CD4-positive, alpha-beta memory T cell (primary cell): ENCODE measurements around the gene RTCA. TPM values are rescaled to one million over a fixed set of nuclear protein-coding genes. Genes with fewer than 3 reads are reported as not detected.
"Not testable (repeated sequence)": the region's sequence is repeated elsewhere in the genome, so short reads cannot be mapped to it uniquely, and the experiment has no call there.

ENCODE experiments used
- CTCF ChIA-PET: fragments of 350-600 bp; sonication (Branson Sonifier 250); formaldehyde crosslinking; loops from one replicate; lab custom pipeline; 2021; ENCODE audit warnings: inconsistent platforms; ENCODE audit not compliant: partially characterized antibody; lab: Charles Lee
- POLR2A ChIA-PET: fragments of 350-600 bp; sonication (Branson Sonifier 250); formaldehyde crosslinking; loops from one replicate; lab custom pipeline; 2021; ENCODE audit not compliant: partially characterized antibody; lab: Charles Lee
- DNase-seq, 5 donors: peaks; one replicate each; pipeline versions ENCODE4 v3.0.0 to v3.0.0-alpha.2; 2020 to 2022; ENCODE audit warnings: mixed read lengths in 1 of 5
- H3K27ac ChIP-seq: one replicate; pipeline ENCODE4 v1.7.0; 2013; ENCODE audit warnings: low read depth, low read length
- H3K27me3 ChIP-seq: 2 replicates; pipeline ENCODE4 v1.7.0; 2013; ENCODE audit warnings: mild to moderate bottlenecking, low read length, moderate library complexity; ENCODE audit not compliant: insufficient read depth
- H3K36me3 ChIP-seq: 2 replicates; pipeline ENCODE4 v1.7.0; 2013; ENCODE audit warnings: mild to moderate bottlenecking, low read length, moderate library complexity; ENCODE audit not compliant: insufficient read depth
- H3K4me1 ChIP-seq: 2 replicates; pipeline ENCODE4 v1.7.0; 2013; ENCODE audit warnings: mild to moderate bottlenecking, low read length, moderate library complexity; ENCODE audit not compliant: insufficient read depth
- H3K4me3 ChIP-seq, 2 donors: one replicate each; pipeline ENCODE4 v1.7.0; 2013; ENCODE audit warnings: low read length in 2 of 2, mild to moderate bottlenecking in 1 of 2
- H3K9me3 ChIP-seq, 2 donors: one replicate each; pipeline ENCODE4 v1.7.0; 2013; ENCODE audit warnings: low read length in 2 of 2, control low read depth in 1 of 2; ENCODE audit not compliant: control insufficient read depth in 1 of 2
- H3K27ac Mint-ChIP-seq, 7 donors: one replicate each; pipeline ENCODE4 v1.8.0; 2020 to 2021; ENCODE audit warnings: mixed read lengths in 7 of 7, mild to moderate bottlenecking in 6 of 7, inconsistent platforms in 3 of 7, moderate library complexity in 3 of 7
- H3K27me3 Mint-ChIP-seq, 2 donors: one replicate each; pipeline ENCODE4 v1.8.0; 2020 to 2021; ENCODE audit warnings: mixed read lengths in 2 of 2
- H3K36me3 Mint-ChIP-seq, 2 donors: one replicate each; pipeline ENCODE4 v1.8.0; 2020 to 2021; ENCODE audit warnings: mixed read lengths in 2 of 2, inconsistent platforms in 1 of 2, mild to moderate bottlenecking in 1 of 2
- H3K4me1 Mint-ChIP-seq, 4 donors: one replicate each; pipeline ENCODE4 v1.8.0; 2020 to 2021; ENCODE audit warnings: mixed read lengths in 4 of 4, mild to moderate bottlenecking in 1 of 4
- H3K4me3 Mint-ChIP-seq, 8 donors: one replicate each; pipeline ENCODE4 v1.8.0; 2020 to 2021; ENCODE audit warnings: mixed read lengths in 8 of 8, mild to moderate bottlenecking in 7 of 8, moderate library complexity in 6 of 8, inconsistent platforms in 3 of 8
- H3K9me3 Mint-ChIP-seq, 8 donors: one replicate each; pipeline ENCODE4 v1.8.0; 2020 to 2021; ENCODE audit warnings: mixed read lengths in 8 of 8, mild to moderate bottlenecking in 5 of 8, inconsistent platforms in 3 of 8, moderate library complexity in 1 of 8
- intact Hi-C: fragments of 100-400 bp; cut with micrococcal nuclease; formaldehyde crosslinking; loops from one replicate; pipeline ENCODE4 v1.15.1; 2023
- polyA plus RNA-seq, 2 donors: library from polyadenylated mRNA; unstranded; fragments of 300-500 nt; fragmentation: Illumina TruSeq; gene quantifications; one replicate each; pipeline ENCODE4 v1.2.3, GENCODE V29; 2021
- total RNA-seq, 2 experiments: library from RNA; stranded (reverse); gene quantifications; one replicate each; pipeline ENCODE4 v1.2.3, GENCODE V29; 2021

RTCA gene
- total and polyA plus RNA-seq, 4 experiments from 2014 or later = 19.0 to 41.4 (median 32.2) TPM

DNA sequence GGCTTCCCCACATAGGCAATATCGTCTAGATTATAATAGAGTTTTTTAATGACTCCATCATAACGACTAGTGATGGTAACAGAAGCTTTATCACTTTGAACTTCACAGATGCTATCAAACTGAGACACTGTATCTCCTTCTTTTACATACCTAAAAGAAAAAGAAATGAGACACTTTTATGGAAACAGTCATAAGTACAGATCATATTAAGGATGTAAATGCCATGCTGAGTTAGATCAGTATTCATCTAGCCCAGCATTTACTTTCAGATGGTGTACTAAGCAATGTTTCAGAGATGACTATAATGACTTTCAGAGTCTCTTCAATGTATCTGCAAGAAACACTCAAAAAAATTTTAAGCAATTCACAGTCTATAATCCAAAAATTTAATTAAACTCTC lies 35.3 kb upstream of the RTCA start:
- no peak for DNase-seq
- CTCF ChIA-PET = no interaction called here
- H3K4me1 Mint-ChIP-seq = peaks cover 0 to 2% (median 0%) of the 10 kb centered on the region in 4 donors
- Histone ChIP-seq H3K27me3 (no peaks in the 10 kb centered on the region), H3K27ac (no peak overlapping the region), H3K4me3 (no peak overlapping the region), H3K4me1 (no peaks in the 10 kb centered on the region), H3K9me3 (no peaks in the 10 kb centered on the region), H3K36me3 (peaks cover 17% of the 10 kb centered on the region)
- intact Hi-C loops = no loop called here
- no peak overlapping the region for H3K27ac Mint-ChIP-seq
- no peak overlapping the region for H3K4me3 Mint-ChIP-seq
- H3K36me3 Mint-ChIP-seq = peaks cover 51 to 57% of the 10 kb centered on the region in 2 donors
- peaks cover 0 to 1% (median 0%) of the 10 kb centered on the region in 8 donors for H3K9me3 Mint-ChIP-seq
- no peaks in the 10 kb centered on the region for H3K27me3 Mint-ChIP-seq
- POLR2A ChIA-PET = no interaction called here

DNA sequence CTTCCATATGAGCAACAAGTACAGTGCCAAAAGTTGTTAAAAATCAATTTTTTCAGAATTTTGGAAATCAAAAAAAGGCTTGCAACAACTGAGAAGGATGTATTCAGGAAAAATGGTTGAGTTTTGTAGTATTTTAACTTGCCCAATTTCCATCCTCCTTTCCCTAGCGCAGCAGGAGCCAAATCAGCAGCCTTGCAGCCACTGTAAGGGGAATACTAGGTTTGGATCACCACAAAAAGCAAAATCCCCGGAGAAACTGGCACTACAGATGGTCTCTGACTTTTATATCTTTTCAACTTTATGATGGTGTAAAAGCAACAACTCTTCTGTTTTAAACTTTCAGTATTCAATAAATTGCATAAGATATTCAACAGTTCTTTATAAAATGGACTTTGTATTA lies 34.3 kb upstream of the RTCA start:
- intact Hi-C loops = no loop called here
- ChIA-PET POLR2A (no interaction called here), CTCF (no interaction called here)
- Histone ChIP-seq H3K27ac (no peak overlapping the region), H3K27me3 (no peaks in the 10 kb centered on the region), H3K4me3 (no peak overlapping the region), H3K36me3 (peaks cover 20% of the 10 kb centered on the region), H3K9me3 (no peaks in the 10 kb centered on the region), H3K4me1 (no peaks in the 10 kb centered on the region)
- Mint-ChIP-seq H3K4me1 (peaks cover 0 to 2% (median under 1%) of the 10 kb centered on the region in 4 donors), H3K4me3 (no peak overlapping the region), H3K36me3 (peaks cover 52 to 63% of the 10 kb centered on the region in 2 donors), H3K27me3 (no peaks in the 10 kb centered on the region), H3K27ac (no peak overlapping the region), H3K9me3 (peaks cover 0 to 1% (median 0%) of the 10 kb centered on the region in 8 donors)
- no peak for DNase-seq

DNA sequence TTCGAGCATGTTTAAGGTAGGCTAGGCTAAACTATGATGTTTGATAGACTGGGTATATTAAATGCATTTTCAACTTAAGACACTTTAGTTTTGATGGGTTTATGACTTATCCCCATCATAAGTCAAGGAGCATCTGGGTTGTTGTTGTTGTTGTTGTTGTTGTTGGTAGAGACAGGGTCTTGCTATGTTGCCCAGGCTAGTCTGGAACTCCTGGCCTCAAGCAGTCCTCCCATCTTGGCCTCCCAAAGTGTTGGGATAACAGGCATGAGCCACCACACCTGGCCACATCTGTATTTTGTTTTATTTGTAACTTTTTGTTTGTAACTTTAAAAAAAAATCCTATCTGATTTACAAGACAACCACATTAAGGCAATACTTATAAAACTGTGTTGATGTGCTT lies 33.9 kb upstream of the RTCA start:
- no peaks in the 10 kb centered on the region for H3K9me3 ChIP-seq
- Mint-ChIP-seq H3K4me3 (no peak overlapping the region), H3K27me3 (no peaks in the 10 kb centered on the region), H3K36me3 (peaks cover 57 to 65% of the 10 kb centered on the region in 2 donors), H3K27ac (no peak overlapping the region), H3K9me3 (peaks cover 0 to 1% (median 0%) of the 10 kb centered on the region in 8 donors), H3K4me1 (peaks cover 0 to 3% (median 2%) of the 10 kb centered on the region in 4 donors)
- ChIA-PET CTCF (no interaction called here), POLR2A (no interaction called here)
- no peak overlapping the region for H3K4me3 ChIP-seq
- intact Hi-C loops = no loop called here
- DNase-seq = no peak
- H3K27me3 ChIP-seq = no peaks in the 10 kb centered on the region
- no peak overlapping the region for H3K27ac ChIP-seq
- H3K36me3 ChIP-seq = peaks cover 20% of the 10 kb centered on the region
- H3K4me1 ChIP-seq = no peaks in the 10 kb centered on the region

DNA sequence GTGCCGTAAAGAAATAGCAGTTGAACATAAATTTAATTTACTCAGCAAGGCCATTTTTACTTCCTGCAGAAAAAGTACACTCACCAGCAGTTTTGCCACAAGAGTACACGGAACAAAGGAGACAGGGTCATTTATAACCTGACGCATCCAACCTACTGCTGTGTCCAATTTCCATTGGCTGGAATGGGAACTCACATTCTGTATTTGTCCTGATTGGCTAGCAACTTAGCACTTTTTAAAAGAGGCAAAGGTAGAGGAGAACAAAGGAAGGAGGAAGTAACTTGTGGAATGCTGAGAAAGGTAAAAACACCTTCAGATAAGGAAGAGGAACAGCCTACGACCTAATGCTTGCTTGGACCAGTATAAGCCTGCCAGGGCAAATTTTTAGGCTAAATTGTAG lies 32.5 kb upstream of the RTCA start:
- H3K4me3 Mint-ChIP-seq, H3K9me3 Mint-ChIP-seq, POLR2A ChIA-PET, CTCF ChIA-PET, H3K27me3 ChIP-seq, H3K27ac Mint-ChIP-seq, H3K4me1 ChIP-seq, H3K9me3 ChIP-seq, H3K27ac ChIP-seq, DNase-seq, H3K27me3 Mint-ChIP-seq, H3K4me1 Mint-ChIP-seq, H3K4me3 ChIP-seq, intact Hi-C loops: not testable (repeated sequence)
- peaks cover 20% of the 10 kb centered on the region for H3K36me3 ChIP-seq
- H3K36me3 Mint-ChIP-seq = peaks cover 55 to 61% of the 10 kb centered on the region in 2 donors

DNA sequence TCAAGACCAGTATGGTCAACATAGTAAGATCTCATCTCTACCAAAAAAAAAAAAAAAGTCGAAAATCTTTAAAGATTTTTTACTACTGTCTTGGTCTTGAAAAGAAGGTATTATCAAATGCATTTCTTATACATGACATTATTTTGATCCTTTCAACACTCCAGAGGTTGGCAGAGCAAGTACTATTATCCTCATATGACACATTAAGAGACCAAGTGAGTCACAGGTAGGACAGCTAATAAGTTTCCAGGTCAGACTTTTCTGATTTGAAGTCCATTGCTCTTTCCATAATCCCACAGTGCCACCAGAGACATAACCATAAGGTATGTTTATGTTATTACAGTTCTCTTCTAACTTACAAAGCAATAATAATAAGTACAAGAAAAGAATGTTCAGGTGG lies 31.6 kb upstream of the RTCA start:
- H3K36me3 Mint-ChIP-seq = peaks cover 60 to 68% of the 10 kb centered on the region in 2 donors
- peaks cover 20% of the 10 kb centered on the region for H3K36me3 ChIP-seq
- no peak for DNase-seq
- peaks cover 0 to 11% (median 5%) of the 10 kb centered on the region in 4 donors for H3K4me1 Mint-ChIP-seq
- H3K27me3 Mint-ChIP-seq = no peaks in the 10 kb centered on the region
- CTCF ChIA-PET = no interaction called here
- peaks cover 0 to 1% (median 0%) of the 10 kb centered on the region in 8 donors for H3K9me3 Mint-ChIP-seq
- H3K4me1 ChIP-seq = no peaks in the 10 kb centered on the region
- H3K27me3 ChIP-seq = no peaks in the 10 kb centered on the region
- H3K9me3 ChIP-seq = no peaks in the 10 kb centered on the region
- POLR2A ChIA-PET = interaction anchor here (0.8 kb wide), 1 partner anchor 225 kb away, joined by 4 read pairs; no protein-coding TSS in a partner anchor
- H3K27ac Mint-ChIP-seq = no peak overlapping the region
- intact Hi-C loops = no loop called here
- no peak overlapping the region for H3K27ac ChIP-seq
- no peak overlapping the region for H3K4me3 ChIP-seq
- no peak overlapping the region for H3K4me3 Mint-ChIP-seq

DNA sequence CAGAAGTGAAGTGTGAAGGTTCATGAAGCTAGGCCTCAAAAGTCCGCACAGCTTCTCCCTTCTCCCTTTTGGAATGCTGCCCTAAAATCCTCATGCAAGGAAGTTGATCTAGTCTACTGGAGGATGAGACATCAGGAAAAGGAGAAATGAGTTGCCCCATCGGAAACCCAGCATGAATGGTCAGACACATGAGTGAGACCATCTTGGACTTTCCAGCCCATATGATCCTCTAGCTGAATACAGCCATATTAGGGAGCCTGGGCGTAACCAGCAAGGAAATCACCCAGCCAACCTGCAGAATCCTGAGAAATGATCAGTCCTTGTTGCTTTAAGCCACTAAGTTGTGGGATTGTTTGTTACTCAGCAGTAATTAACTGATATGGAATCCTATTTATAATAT lies 28.9 kb upstream of the RTCA start:
- Histone ChIP-seq H3K27ac (no peak overlapping the region), H3K9me3 (no peaks in the 10 kb centered on the region), H3K4me3 (no peak overlapping the region), H3K27me3 (no peaks in the 10 kb centered on the region), H3K4me1 (no peaks in the 10 kb centered on the region), H3K36me3 (peaks cover 22% of the 10 kb centered on the region)
- intact Hi-C loops = no loop called here
- ChIA-PET CTCF (interaction anchor here (1.2 kb wide), 1 partner anchor 222 kb away, joined by 3 read pairs; no protein-coding TSS in a partner anchor), POLR2A (no interaction called here)
- Mint-ChIP-seq H3K27me3 (no peaks in the 10 kb centered on the region), H3K4me3 (no peak overlapping the region), H3K4me1 (peaks cover 0 to 14% (median 5%) of the 10 kb centered on the region in 4 donors), H3K9me3 (no peaks in the 10 kb centered on the region), H3K27ac (no peak overlapping the region), H3K36me3 (peaks cover 46 to 57% of the 10 kb centered on the region in 2 donors)
- no peak for DNase-seq

- no peak overlapping the region for H3K27ac ChIP-seq
- no peak for DNase-seq
- peak overlapping the region in 1 of 7 donors; percentile 25 for H3K27ac Mint-ChIP-seq
- H3K9me3 ChIP-seq = no peaks in the 10 kb centered on the region
- no peaks in the 10 kb centered on the region for H3K9me3 Mint-ChIP-seq
- no peaks in the 10 kb centered on the region for H3K27me3 ChIP-seq
- H3K4me1 Mint-ChIP-seq = peaks cover 4 to 21% (median 14%) of the 10 kb centered on the region in 4 donors
- no peak overlapping the region for H3K4me3 Mint-ChIP-seq
- no peaks in the 10 kb centered on the region for H3K4me1 ChIP-seq
- H3K27me3 Mint-ChIP-seq = no peaks in the 10 kb centered on the region
- H3K36me3 ChIP-seq = peaks cover 9% of the 10 kb centered on the region
- intact Hi-C loops = no loop called here
- ChIA-PET CTCF (no interaction called here), POLR2A (no interaction called here)
- H3K4me3 ChIP-seq = no peak overlapping the region
- peaks cover 27 to 38% of the 10 kb centered on the region in 2 donors for H3K36me3 Mint-ChIP-seq
Measured at GRCh38 chr1:100239961-100240360, 26.1 kb upstream of the RTCA start.
